Adrenal gland (tissue), 12 donors: ENCODE data around the gene CELF5. TPM values are rescaled to one million over a fixed set of nuclear protein-coding genes. Genes with fewer than 3 reads are reported as not detected.

Source experiments
- DNase-seq, 7 donors: peaks; one replicate each; pipeline ENCODE4 v3.0.0-alpha.2; 2019 to 2020
- H3K27ac ChIP-seq, 5 donors: fragments of 200-600 bp; sonication (generic) in 4 of 5; 1 replicate in 3 of 5; 2 replicates in 2 of 5; pipeline versions ENCODE4 v1.5.1 to v1.8.0; 2016 to 2020; ENCODE audit warnings: mild to moderate bottlenecking in 1 of 5
- H3K27me3 ChIP-seq: fragments of 200-600 bp; 2 replicates; pipeline ENCODE4 v1.8.0; 2021
- H3K36me3 ChIP-seq, 2 donors: fragments of 200-600 bp; replicated peaks in 1 of 2; 1 replicate in 1 of 2; 2 replicates in 1 of 2; pipeline versions ENCODE4 v1.5.1 to v1.8.0; 2018 to 2022
- H3K4me1 ChIP-seq, 2 donors: fragments of 200-600 bp; replicated peaks in 1 of 2; 1 replicate in 1 of 2; 2 replicates in 1 of 2; pipeline versions ENCODE4 v1.5.1 to v1.8.0; 2018 to 2021
- H3K4me3 ChIP-seq, 4 donors: fragments of 200-600 bp; sonication (generic) in 3 of 4; one replicate each; pipeline ENCODE4 v1.5.1; 2016 to 2018
- H3K9me3 ChIP-seq, 3 donors: fragments of 200-600 bp; sonication (generic) in 1 of 3; replicated peaks in 1 of 3; 1 replicate in 2 of 3; 2 replicates in 1 of 3; pipeline versions ENCODE4 v1.5.1 to v1.8.0; 2016 to 2021
- POLR2A ChIP-seq, 2 donors: fragments of 450-650 bp; IDR thresholded peaks; one replicate each; pipeline ENCODE4 v1.6.1; 2017; ENCODE audit warnings: antibody characterized with exemption in 2 of 2, mild to moderate bottlenecking in 2 of 2, moderate library complexity in 1 of 2
- WGBS, 4 donors: extraction: QIAGEN DNeasy Blood & Tissue Kit in 2 of 4; methylation state at CpG; one replicate each; pipeline versions ENCODE4 v1.1.5 to v1.1.7; 2013 to 2017; 5-methylcytosine and 5-hydroxymethylcytosine counted together
- intact Hi-C, 2 donors: fragments of 100-400 bp; cut with DNase I; formaldehyde crosslinking; loops; one replicate each; pipeline versions ENCODE4 v1.14.1 to v1.15.0; 2022 to 2023
- polyA plus RNA-seq, 3 donors: library from polyadenylated mRNA; stranded (reverse); fragments of 200-250 nt in 2 of 3; fragments of 350-450 nt in 1 of 3; fragmentation: Illumina TruSeq in 1 of 3; extraction: RNeasy Lipid Tissue Mini Kit (QIAGEN cat#74804) in 1 of 3; gene quantifications; one replicate each; pipeline ENCODE4 v1.2.3, GENCODE V29; 2013 to 2014
- total RNA-seq, 9 donors: library from RNA; depleted of rRNA in 4 of 9; stranded (reverse); fragments of >200 nt in 4 of 9; fragments of 120-200 nt in 1 of 9; fragmentation: NEBNext Ultra II Directional in 1 of 9; extraction: Animal tissue kit (Norgen Biotek cat#: 25700) in 1 of 9; gene quantifications; one replicate each; pipeline versions ENCODE4 v1.1.0 to v1.2.4, GENCODE V29; 2013 to 2023
- TF ChIP-seq, protein P1 (sequence below), 6 experiments: fragments of 450-650 bp in 4 of 6; fragments of 200-600 bp in 2 of 6; sonication (generic) in 1 of 6; IDR thresholded peaks; 1 replicate in 5 of 6; 2 replicates in 1 of 6; pipeline versions ENCODE4 v1.5.1 to v1.8.0; 2016 to 2021; ENCODE audit warnings: antibody characterized with exemption in 6 of 6, mild to moderate bottlenecking in 2 of 6, moderate library complexity in 1 of 6
- donor health status: healthy with polysubstance abuse.
- donor health status: Bipolar disorder and iron deficiency.
- donor health status: DM: yes; HTN: yes; CAD: no.
- donor health status: DM: no; HTN: no; CAD: no.
- donor health status: DM: no; HTN: no; CAD: no.
- donor health status: DM: yes; HTN: yes; CAD: no.

The CELF5 gene
- total and polyA plus RNA-seq, 12 donors = 0.08 to 1.6 (median 0.58) TPM; not detected in 4

- no peaks in the 10 kb centered on the region for H3K9me3 ChIP-seq
- H3K27ac ChIP-seq = no peak overlapping the region
- 10 to 15% (median 14%) methylated on average over 18 to 19 of the region's 19 CpGs for WGBS, 4 donors
- no peaks in the 10 kb centered on the region for H3K36me3 ChIP-seq
- H3K4me1 ChIP-seq = no peaks in the 10 kb centered on the region
- peak overlapping the region in 1 of 4 donors; percentile 41 for H3K4me3 ChIP-seq
- intact Hi-C loops = no loop called here
- no peak for TF ChIP-seq POLR2A (IDR thresholded peaks at IDR 0.05)
- TF ChIP-seq, protein P1, sequence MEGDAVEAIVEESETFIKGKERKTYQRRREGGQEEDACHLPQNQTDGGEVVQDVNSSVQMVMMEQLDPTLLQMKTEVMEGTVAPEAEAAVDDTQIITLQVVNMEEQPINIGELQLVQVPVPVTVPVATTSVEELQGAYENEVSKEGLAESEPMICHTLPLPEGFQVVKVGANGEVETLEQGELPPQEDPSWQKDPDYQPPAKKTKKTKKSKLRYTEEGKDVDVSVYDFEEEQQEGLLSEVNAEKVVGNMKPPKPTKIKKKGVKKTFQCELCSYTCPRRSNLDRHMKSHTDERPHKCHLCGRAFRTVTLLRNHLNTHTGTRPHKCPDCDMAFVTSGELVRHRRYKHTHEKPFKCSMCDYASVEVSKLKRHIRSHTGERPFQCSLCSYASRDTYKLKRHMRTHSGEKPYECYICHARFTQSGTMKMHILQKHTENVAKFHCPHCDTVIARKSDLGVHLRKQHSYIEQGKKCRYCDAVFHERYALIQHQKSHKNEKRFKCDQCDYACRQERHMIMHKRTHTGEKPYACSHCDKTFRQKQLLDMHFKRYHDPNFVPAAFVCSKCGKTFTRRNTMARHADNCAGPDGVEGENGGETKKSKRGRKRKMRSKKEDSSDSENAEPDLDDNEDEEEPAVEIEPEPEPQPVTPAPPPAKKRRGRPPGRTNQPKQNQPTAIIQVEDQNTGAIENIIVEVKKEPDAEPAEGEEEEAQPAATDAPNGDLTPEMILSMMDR (IDR thresholded peaks at IDR 0.05) = no peak
- H3K27me3 ChIP-seq = peaks cover 29% of the 10 kb centered on the region
- no peak for DNase-seq
Observed at GRCh38 chr19:3274942-3275582, 50.6 kb downstream of the CELF5 start.

- no peaks in the 10 kb centered on the region for H3K4me1 ChIP-seq
- peak; percentile 40 to 77 (median 62) for DNase-seq
- H3K4me3 ChIP-seq = peak overlapping the region in 1 of 4 donors; percentile 41
- no peaks in the 10 kb centered on the region for H3K36me3 ChIP-seq
- TF ChIP-seq, protein P1 (IDR thresholded peaks at IDR 0.05) = no peak
- no peak for TF ChIP-seq POLR2A (IDR thresholded peaks at IDR 0.05)
- 0 to 3% (median 1%) methylated on average over 7 to 43 of the region's 45 CpGs for WGBS, 4 donors
- no peaks in the 10 kb centered on the region for H3K9me3 ChIP-seq
- intact Hi-C loops = no loop called here
- no peak overlapping the region for H3K27ac ChIP-seq
- peaks cover 30% of the 10 kb centered on the region for H3K27me3 ChIP-seq
Observed at GRCh38 chr19:3275583-3276340, 51.3 kb downstream of the CELF5 start.

GRCh38 chr19:3276341-3276799 lies 51.9 kb downstream of the CELF5 start:
- TF ChIP-seq POLR2A (IDR thresholded peaks at IDR 0.05) = no peak
- TF ChIP-seq, protein P1 (IDR thresholded peaks at IDR 0.05) = no peak
- Histone ChIP-seq H3K27me3 (peaks cover 27% of the 10 kb centered on the region), H3K4me3 (no peak overlapping the region)

GRCh38 chr19:3277649-3278048 lies 53.2 kb downstream of the CELF5 start:
- Histone ChIP-seq H3K27me3 (peaks cover 30% of the 10 kb centered on the region), H3K27ac (no peak overlapping the region), H3K36me3 (no peaks in the 10 kb centered on the region), H3K4me1 (no peaks in the 10 kb centered on the region), H3K9me3 (no peaks in the 10 kb centered on the region), H3K4me3 (no peak overlapping the region)
- 29 to 52% (median 46%) methylated on average over 4 to 5 of the region's 5 CpGs for WGBS, 4 donors
- intact Hi-C loops = no loop called here
- no peak for DNase-seq
- no peak for TF ChIP-seq POLR2A (IDR thresholded peaks at IDR 0.05)
- TF ChIP-seq, protein P1 (IDR thresholded peaks at IDR 0.05) = no peak

More at GRCh38 chr19:3276341-3276799, 51.9 kb downstream of the CELF5 start:
- Histone ChIP-seq H3K9me3 (no peaks in the 10 kb centered on the region), H3K27ac (no peak overlapping the region), H3K4me1 (no peaks in the 10 kb centered on the region), H3K36me3 (no peaks in the 10 kb centered on the region)
- WGBS, 4 donors = 0 to 3% (median 1%) methylated on average over 4 to 11 of the region's 11 CpGs
- intact Hi-C loops = no loop called here
- peak in 1 of 7 donors; percentile 22 for DNase-seq
